ENCODE data around the gene DNAJB8.

GRCh38 chr3:128413003-128413370 is 53.7 kb downstream of the DNAJB8 start:
- no peak for TF ChIP-seq POLR2AphosphoS5 (IDR thresholded peaks at IDR 0.05)
- TF ChIP-seq POLR2A (IDR thresholded peaks at IDR 0.05), result no peak
- TF ChIP-seq CTCF (IDR thresholded peaks at IDR 0.05), result no peak
- no peak for TF ChIP-seq EP300 (IDR thresholded peaks at IDR 0.05)
